Astrocyte (in vitro differentiated cells and primary cell): Measurements from ENCODE around the gene PGGHG. TPM values are rescaled to one million over a fixed set of nuclear protein-coding genes. Genes with fewer than 3 reads are reported as not detected.
"Not testable (repeated sequence)": the region's sequence is repeated elsewhere in the genome, so short reads cannot be mapped to it uniquely, and the experiment has no call there.

Experiments used
- DNase-seq: peaks from one replicate; pipeline ENCODE4 v3.0.0-alpha.2; 2010; ENCODE audit warnings: low read depth
- FAIRE-seq: peaks from 2 replicates; lab custom pipeline; 2011; peaks lifted over from hg19 to GRCh38; lab: Jason Lieb, UNC
- H2AFZ ChIP-seq: 2 replicates; pipeline ENCODE4 v1.6.0; 2012; ENCODE audit warnings: low read depth, low read length, inconsistent platforms
- H3K27ac ChIP-seq: 2 replicates; pipeline ENCODE4 v1.5.1; 2011; ENCODE audit warnings: low read depth, low read length, inconsistent platforms
- H3K27me3 ChIP-seq: 2 replicates; pipeline ENCODE4 v1.6.0; 2011; ENCODE audit warnings: low read length, inconsistent platforms; ENCODE audit not compliant: insufficient read depth
- H3K36me3 ChIP-seq: 2 replicates; pipeline ENCODE4 v1.5.1; 2011; ENCODE audit warnings: low read length, inconsistent platforms; ENCODE audit not compliant: insufficient read depth
- H3K4me1 ChIP-seq: 2 replicates; pipeline ENCODE4 v1.5.1; 2011; ENCODE audit warnings: low read length, inconsistent platforms; ENCODE audit not compliant: insufficient read depth
- H3K4me2 ChIP-seq: 2 replicates; pipeline ENCODE4 v1.6.0; 2012; ENCODE audit warnings: low read length, inconsistent platforms
- H3K4me3 ChIP-seq: 2 replicates; pipeline ENCODE4 v1.5.1; 2011; ENCODE audit warnings: low read depth, mild to moderate bottlenecking, low read length, inconsistent platforms; ENCODE audit not compliant: insufficient read depth
- H3K79me2 ChIP-seq: 2 replicates; pipeline ENCODE4 v1.6.0; 2012; ENCODE audit warnings: mild to moderate bottlenecking, low read length, inconsistent platforms; ENCODE audit not compliant: insufficient read depth
- H3K9ac ChIP-seq: 2 replicates; pipeline ENCODE4 v1.6.0; 2012; ENCODE audit warnings: mild to moderate bottlenecking, low read length, inconsistent platforms
- H3K9me3 ChIP-seq: 2 replicates; pipeline ENCODE4 v1.5.1; 2012; ENCODE audit warnings: low read depth, mild to moderate bottlenecking, low read length, inconsistent platforms; ENCODE audit not compliant: insufficient read depth
- H4K20me1 ChIP-seq: 2 replicates; pipeline ENCODE4 v1.6.0; 2012; ENCODE audit warnings: low read length, inconsistent platforms; ENCODE audit not compliant: insufficient read depth
- H3K27ac Mint-ChIP-seq: one replicate; pipeline ENCODE4 v1.8.0; 2021; ENCODE audit warnings: mild to moderate bottlenecking, mixed read lengths; ENCODE audit not compliant: unreplicated experiment
- H3K27me3 Mint-ChIP-seq: one replicate; pipeline ENCODE4 v1.8.0; 2021; ENCODE audit warnings: low read depth, mixed read lengths; ENCODE audit not compliant: unreplicated experiment
- H3K36me3 Mint-ChIP-seq: one replicate; pipeline ENCODE4 v1.8.0; 2021; ENCODE audit warnings: low read depth, mixed read lengths; ENCODE audit not compliant: unreplicated experiment
- H3K4me1 Mint-ChIP-seq: one replicate; pipeline ENCODE4 v1.8.0; 2021; ENCODE audit warnings: low read depth, mixed read lengths; ENCODE audit not compliant: unreplicated experiment
- H3K4me3 Mint-ChIP-seq: one replicate; pipeline ENCODE4 v1.8.0; 2021; ENCODE audit warnings: mild to moderate bottlenecking, moderate library complexity, mixed read lengths; ENCODE audit not compliant: unreplicated experiment
- H3K9me3 Mint-ChIP-seq: one replicate; pipeline ENCODE4 v1.8.0; 2021; ENCODE audit warnings: mild to moderate bottlenecking, mixed read lengths; ENCODE audit not compliant: unreplicated experiment
- EZH2 ChIP-seq: IDR thresholded peaks from 2 replicates; pipeline ENCODE4 v1.6.1; 2012; ENCODE audit warnings: mild to moderate bottlenecking, low read length, inconsistent platforms; ENCODE audit not compliant: insufficient read depth
- total RNA-seq: library from RNA; stranded (reverse); gene quantifications from 2 replicates; pipeline ENCODE4 v1.2.1, GENCODE V29; 2021
- TF ChIP-seq, protein P1 (sequence below): IDR thresholded peaks from 2 replicates; pipeline ENCODE4 v1.5.1; 2011; ENCODE audit warnings: low read depth, mild to moderate bottlenecking, inconsistent platforms, low read length, moderate library complexity; ENCODE audit not compliant: insufficient read depth

Gene PGGHG
- total RNA-seq, 1 donor from 2014 or later, result 25.1 TPM

DNA sequence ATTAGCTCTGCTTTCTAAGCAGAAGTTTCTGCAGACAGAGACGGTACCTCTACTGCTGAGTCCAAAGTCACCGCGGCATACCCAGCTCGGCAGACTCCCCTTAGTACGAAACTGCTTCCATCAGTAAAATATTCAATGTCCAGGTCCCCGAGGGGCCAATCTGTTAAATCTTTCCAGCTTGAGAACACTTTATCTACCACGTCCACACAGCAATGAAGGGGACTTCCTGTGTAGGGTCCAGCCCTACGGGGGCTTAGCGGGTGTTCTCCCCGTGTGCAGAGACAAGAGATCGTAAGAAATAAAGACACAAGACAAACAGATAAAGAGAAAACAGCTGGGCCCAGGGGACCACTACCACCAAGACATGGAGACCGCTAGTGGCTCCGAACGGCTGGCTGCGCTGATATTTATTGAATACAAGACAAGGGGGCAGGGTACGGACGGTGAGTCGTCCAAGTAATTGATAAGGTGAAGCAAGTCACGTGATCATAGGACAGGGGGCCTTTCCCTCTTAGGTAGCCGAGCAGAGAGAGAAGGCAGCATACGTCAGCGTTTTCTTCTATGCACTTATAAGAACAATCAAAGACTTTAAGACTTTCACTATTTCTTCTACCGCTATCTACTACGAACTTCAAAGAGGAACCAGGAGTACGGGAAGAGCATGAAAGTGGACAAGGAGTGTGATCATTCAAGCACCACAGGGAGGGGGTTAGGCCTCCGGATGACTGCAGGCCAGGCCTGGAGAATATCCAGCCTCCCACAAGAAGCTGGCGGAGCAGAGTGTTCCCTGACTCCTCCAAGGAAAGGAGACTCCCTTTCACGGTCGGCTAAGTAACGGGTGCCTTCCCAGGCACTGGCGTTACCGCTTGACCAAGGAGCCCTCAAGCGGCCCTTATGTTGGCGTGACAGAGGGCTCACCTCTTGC lies 35.9 kb downstream of the PGGHG start:
- H3K27ac ChIP-seq, H3K9me3 Mint-ChIP-seq, FAIRE-seq, H3K4me3 Mint-ChIP-seq, H3K79me2 ChIP-seq, H3K27me3 Mint-ChIP-seq, H3K9me3 ChIP-seq, H3K27ac Mint-ChIP-seq, H3K4me2 ChIP-seq, H3K36me3 Mint-ChIP-seq, H2AFZ ChIP-seq, DNase-seq, H3K36me3 ChIP-seq, H3K9ac ChIP-seq, H4K20me1 ChIP-seq, H3K27me3 ChIP-seq, H3K4me3 ChIP-seq: not testable (repeated sequence)
- peaks cover 10% of the 10 kb centered on the region for H3K4me1 Mint-ChIP-seq
- H3K4me1 ChIP-seq, result peaks cover 11% of the 10 kb centered on the region

DNA sequence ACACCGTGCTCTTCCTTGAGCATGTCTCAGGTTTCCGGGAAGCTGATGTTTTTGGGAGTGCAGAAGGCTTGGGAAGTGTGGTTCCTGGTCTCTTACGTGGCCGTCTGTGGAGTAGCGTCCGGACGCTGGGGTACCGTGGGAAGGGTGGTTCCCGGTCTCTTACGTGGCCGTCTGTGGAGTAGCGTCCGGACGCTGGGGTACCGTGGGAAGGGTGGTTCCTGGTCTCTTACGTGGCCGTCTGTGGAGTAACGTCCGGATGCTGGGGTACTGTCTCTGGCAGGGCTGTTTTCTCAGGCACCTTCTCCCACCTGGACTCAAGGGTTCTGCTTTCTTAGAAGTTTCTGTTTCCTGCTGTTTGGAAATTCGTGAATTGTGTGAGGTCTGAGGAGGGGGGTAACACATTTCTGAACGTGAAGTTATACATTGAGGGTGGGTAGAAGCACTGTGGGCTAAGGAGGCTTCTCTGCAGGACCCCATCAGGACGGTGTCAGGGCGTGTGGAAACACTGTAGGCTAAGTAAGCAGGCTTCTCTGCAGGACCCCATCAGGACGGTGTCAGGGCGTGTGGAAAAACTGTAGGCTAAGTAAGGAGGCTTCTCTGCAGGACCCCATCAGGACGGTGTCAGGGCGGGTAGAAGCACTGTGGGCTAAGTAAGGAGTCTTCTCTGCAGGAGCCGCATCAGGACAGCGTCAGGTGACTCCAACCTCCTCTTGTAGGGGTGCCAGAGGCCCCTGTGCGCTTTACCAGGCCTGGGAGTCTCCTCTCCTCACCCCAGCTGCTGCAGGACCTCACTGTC lies 37.1 kb downstream of the PGGHG start:
- H3K36me3 ChIP-seq, result no peaks in the 10 kb centered on the region
- TF ChIP-seq, protein P1, sequence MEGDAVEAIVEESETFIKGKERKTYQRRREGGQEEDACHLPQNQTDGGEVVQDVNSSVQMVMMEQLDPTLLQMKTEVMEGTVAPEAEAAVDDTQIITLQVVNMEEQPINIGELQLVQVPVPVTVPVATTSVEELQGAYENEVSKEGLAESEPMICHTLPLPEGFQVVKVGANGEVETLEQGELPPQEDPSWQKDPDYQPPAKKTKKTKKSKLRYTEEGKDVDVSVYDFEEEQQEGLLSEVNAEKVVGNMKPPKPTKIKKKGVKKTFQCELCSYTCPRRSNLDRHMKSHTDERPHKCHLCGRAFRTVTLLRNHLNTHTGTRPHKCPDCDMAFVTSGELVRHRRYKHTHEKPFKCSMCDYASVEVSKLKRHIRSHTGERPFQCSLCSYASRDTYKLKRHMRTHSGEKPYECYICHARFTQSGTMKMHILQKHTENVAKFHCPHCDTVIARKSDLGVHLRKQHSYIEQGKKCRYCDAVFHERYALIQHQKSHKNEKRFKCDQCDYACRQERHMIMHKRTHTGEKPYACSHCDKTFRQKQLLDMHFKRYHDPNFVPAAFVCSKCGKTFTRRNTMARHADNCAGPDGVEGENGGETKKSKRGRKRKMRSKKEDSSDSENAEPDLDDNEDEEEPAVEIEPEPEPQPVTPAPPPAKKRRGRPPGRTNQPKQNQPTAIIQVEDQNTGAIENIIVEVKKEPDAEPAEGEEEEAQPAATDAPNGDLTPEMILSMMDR, result no peak
- TF ChIP-seq EZH2, result no peak
- peaks cover 7% of the 10 kb centered on the region for H3K4me1 ChIP-seq
- FAIRE-seq, result no peak
- no peaks in the 10 kb centered on the region for H3K79me2 ChIP-seq
- H3K9me3 Mint-ChIP-seq, result no peaks in the 10 kb centered on the region
- H3K27ac Mint-ChIP-seq, result no peak overlapping the region
- no peak overlapping the region for H3K4me3 ChIP-seq
- H3K9me3 ChIP-seq, result no peaks in the 10 kb centered on the region
- H3K27me3 Mint-ChIP-seq, result peaks cover 4% of the 10 kb centered on the region
- no peaks in the 10 kb centered on the region for H4K20me1 ChIP-seq
- no peak overlapping the region for H3K4me2 ChIP-seq
- H3K4me3 Mint-ChIP-seq, result peak overlapping the region; percentile 0
- DNase-seq, result no peak
- no peaks in the 10 kb centered on the region for H3K27me3 ChIP-seq
- no peaks in the 10 kb centered on the region for H3K36me3 Mint-ChIP-seq
- peaks cover 4% of the 10 kb centered on the region for H3K4me1 Mint-ChIP-seq
- H2AFZ ChIP-seq, result no peak overlapping the region
- no peak overlapping the region for H3K27ac ChIP-seq
- no peak overlapping the region for H3K9ac ChIP-seq

DNA sequence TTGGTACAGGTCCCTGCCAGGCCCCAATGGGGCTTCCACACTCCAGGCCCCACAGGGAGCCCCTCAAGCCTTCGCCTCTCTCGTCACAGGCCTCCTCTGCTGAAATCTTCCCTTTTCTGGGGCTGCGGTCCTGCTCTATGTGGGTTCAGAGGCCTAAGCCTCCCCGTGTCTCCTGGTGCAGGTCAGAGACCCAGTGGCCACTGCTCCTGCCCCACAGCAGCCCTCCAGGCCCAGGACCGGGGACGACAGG lies 37.6 kb downstream of the PGGHG start:
- peaks cover 7% of the 10 kb centered on the region for H3K4me1 ChIP-seq
- Mint-ChIP-seq H3K27ac (no peak overlapping the region), H3K4me1 (peaks cover 6% of the 10 kb centered on the region), H3K36me3 (no peaks in the 10 kb centered on the region), H3K4me3 (no peak overlapping the region), H3K9me3 (no peaks in the 10 kb centered on the region), H3K27me3 (peaks cover 8% of the 10 kb centered on the region)
- H3K9ac ChIP-seq, result peak overlapping the region; percentile 30
- no peaks in the 10 kb centered on the region for H3K27me3 ChIP-seq
- H3K36me3 ChIP-seq, result no peaks in the 10 kb centered on the region
- no peaks in the 10 kb centered on the region for H4K20me1 ChIP-seq
- no peak for FAIRE-seq
- H3K79me2 ChIP-seq, result no peaks in the 10 kb centered on the region
- no peak overlapping the region for H3K4me3 ChIP-seq
- no peak for TF ChIP-seq EZH2
- TF ChIP-seq, protein P1, result no peak
- H3K9me3 ChIP-seq, result no peaks in the 10 kb centered on the region
- peak overlapping the region; percentile 46 for H3K4me2 ChIP-seq
- no peak for DNase-seq
- peak overlapping the region; percentile 64 for H2AFZ ChIP-seq
- no peak overlapping the region for H3K27ac ChIP-seq
